Naive thymus-derived CD8-positive, alpha-beta T cell (primary cell): ENCODE measurements around the gene TBC1D25. TPM values are rescaled to one million over a fixed set of nuclear protein-coding genes. Genes with fewer than 3 reads are reported as not detected.
A peak's percentile ranks its signal among the peaks of the same experiment; 100 is the strongest.

Source experiments
- ATAC-seq, 2 donors: fragments of 150-1000 bp; cut with Tn5 transposase in 1 of 2; sonication (Bioruptor Pico), chemical (Tn5 transposase) in 1 of 2; 1 replicate in 1 of 2; 2 replicates in 1 of 2; pipeline ENCODE4 v1.10.0; 2021; ENCODE audit warnings: mild to moderate bottlenecking in 2 of 2, moderate library complexity in 2 of 2
- POLR2A ChIA-PET: fragments of 350-600 bp; sonication (Branson Sonifier 250); formaldehyde crosslinking; loops from one replicate; lab custom pipeline; 2021; ENCODE audit warnings: antibody characterized with exemption; lab: Charles Lee
- DNase-seq, 10 donors: peaks; one replicate each; pipeline versions ENCODE4 v3.0.0 to v3.0.0-alpha.2; 2020 to 2022
- H3K27ac Mint-ChIP-seq, 10 donors: one replicate each; pipeline ENCODE4 v1.8.0; 2020 to 2022; ENCODE audit warnings: mild to moderate bottlenecking in 10 of 10, mixed read lengths in 10 of 10, moderate library complexity in 4 of 10, inconsistent platforms in 1 of 10
- H3K27me3 Mint-ChIP-seq, 5 donors: one replicate each; pipeline ENCODE4 v1.8.0; 2021 to 2022; ENCODE audit warnings: mixed read lengths in 5 of 5
- H3K36me3 Mint-ChIP-seq, 3 donors: one replicate each; pipeline ENCODE4 v1.8.0; 2020 to 2022; ENCODE audit warnings: mixed read lengths in 3 of 3, mild to moderate bottlenecking in 2 of 3, inconsistent platforms in 1 of 3
- H3K4me1 Mint-ChIP-seq, 4 donors: one replicate each; pipeline ENCODE4 v1.8.0; 2021 to 2022; ENCODE audit warnings: mixed read lengths in 4 of 4
- H3K4me3 Mint-ChIP-seq, 10 donors: one replicate each; pipeline ENCODE4 v1.8.0; 2020 to 2022; ENCODE audit warnings: mild to moderate bottlenecking in 10 of 10, mixed read lengths in 10 of 10, moderate library complexity in 6 of 10, inconsistent platforms in 1 of 10
- H3K9me3 Mint-ChIP-seq, 9 donors: one replicate each; pipeline ENCODE4 v1.8.0; 2020 to 2022; ENCODE audit warnings: mixed read lengths in 9 of 9, mild to moderate bottlenecking in 3 of 9, inconsistent platforms in 1 of 9, moderate library complexity in 1 of 9
- polyA plus RNA-seq, 3 donors: library from polyadenylated mRNA; unstranded; fragments of 300-500 nt; fragmentation: Illumina TruSeq; gene quantifications; one replicate each; pipeline ENCODE4 v1.2.3, GENCODE V29; 2021
- total RNA-seq, 8 experiments: library from RNA in 2 of 8; stranded (reverse) in 2 of 8; gene quantifications; one replicate each; pipeline ENCODE4 v1.2.3 and lab custom pipeline; 2021 to 2026

Gene TBC1D25
- total RNA-seq (10 to 100 TPM; 24.4 to 25.9 TPM), polyA plus RNA-seq (10 to 100 TPM; 14.3 to 19.3 (median 18.0) TPM), total RNA-seq (lab: John Stamatoyannopoulos, UW) (17.1 to 27.7 (median 22.6) reads per million in 6 experiments)

- no peaks in the 10 kb centered on the region for H3K27me3 Mint-ChIP-seq
- H3K4me1 Mint-ChIP-seq, result peaks cover 12 to 23% (median 20%) of the 10 kb centered on the region in 4 donors
- peak within 1 kb of the TSS; percentile 84 to 96 (median 87) for H3K4me3 Mint-ChIP-seq
- peak within 1 kb of the TSS; percentile 66 to 99 (median 96) for H3K27ac Mint-ChIP-seq
- DNase-seq (peak; percentile 80 to 99 (median 96)), ATAC-seq (peak; percentile 87 to 88)
- H3K36me3 Mint-ChIP-seq, result peaks cover 0 to 23% (median 0%) of the 10 kb centered on the region in 3 donors
- POLR2A ChIA-PET, result interaction anchor here (0.5 to 2.6 kb wide), 19 partner anchors 11 to 461 kb away, joined by 3 to 44 read pairs (median 4); partner anchors contain the start of genes EBP, FTSJ1, HDAC6 and OTUD5
- H3K9me3 Mint-ChIP-seq, result no peaks in the 10 kb centered on the region
These were observed at the start of gene TBC1D25 for GRCh38 chrX:48539345-48540027. TBC1D25 (plus strand) TSS chrX:48539714; CDS start chrX:48539798, 84 bp downstream.

GRCh38 chrX:48489892-48490291 lies 49.6 kb upstream of the TBC1D25 start:
- Mint-ChIP-seq H3K36me3 (peaks cover 0 to 6% (median 0%) of the 10 kb centered on the region in 3 donors), H3K4me1 (peaks cover 0 to 3% (median 0%) of the 10 kb centered on the region in 4 donors), H3K9me3 (no peaks in the 10 kb centered on the region), H3K27ac (no peak overlapping the region), H3K4me3 (no peak overlapping the region), H3K27me3 (no peaks in the 10 kb centered on the region)
- ATAC-seq, result no peak
- no peak for DNase-seq
- POLR2A ChIA-PET, result no interaction called here

GRCh38 chrX:48490661-48491060 lies 48.9 kb upstream of the TBC1D25 start:
- H3K27me3 Mint-ChIP-seq, result no peaks in the 10 kb centered on the region
- POLR2A ChIA-PET, result no interaction called here
- H3K4me1 Mint-ChIP-seq, result peaks cover 0 to 3% (median 0%) of the 10 kb centered on the region in 4 donors
- peaks cover 0 to 6% (median 0%) of the 10 kb centered on the region in 3 donors for H3K36me3 Mint-ChIP-seq
- ATAC-seq (no peak), DNase-seq (no peak)
- no peak overlapping the region for H3K4me3 Mint-ChIP-seq
- H3K27ac Mint-ChIP-seq, result no peak overlapping the region
- H3K9me3 Mint-ChIP-seq, result no peaks in the 10 kb centered on the region

GRCh38 chrX:48491809-48492208 lies 47.7 kb upstream of the TBC1D25 start:
- Mint-ChIP-seq H3K4me3 (no peak overlapping the region), H3K4me1 (peaks cover 0 to 3% (median 0%) of the 10 kb centered on the region in 4 donors), H3K9me3 (no peaks in the 10 kb centered on the region), H3K36me3 (peaks cover 0 to 2% (median 0%) of the 10 kb centered on the region in 3 donors), H3K27me3 (no peaks in the 10 kb centered on the region), H3K27ac (no peak overlapping the region)
- ATAC-seq (no peak), DNase-seq (no peak)
- POLR2A ChIA-PET, result no interaction called here

GRCh38 chrX:48492293-48492910 lies 47.1 kb upstream of the TBC1D25 start:
- no peaks in the 10 kb centered on the region for H3K9me3 Mint-ChIP-seq
- peaks cover 0 to 2% (median 0%) of the 10 kb centered on the region in 3 donors for H3K36me3 Mint-ChIP-seq
- no peak for ATAC-seq
- no peak for DNase-seq
- H3K27ac Mint-ChIP-seq, result no peak overlapping the region
- H3K4me1 Mint-ChIP-seq, result peaks cover 0 to under 1% (median 0%) of the 10 kb centered on the region in 4 donors
- no peaks in the 10 kb centered on the region for H3K27me3 Mint-ChIP-seq
- POLR2A ChIA-PET, result no interaction called here
- no peak overlapping the region for H3K4me3 Mint-ChIP-seq

- POLR2A ChIA-PET, result no interaction called here
- H3K36me3 Mint-ChIP-seq, result no peaks in the 10 kb centered on the region
These were observed 45.6 kb upstream of the TBC1D25 start for GRCh38 chrX:48493890-48494364.

GRCh38 chrX:48496660-48497059 lies 42.9 kb upstream of the TBC1D25 start:
- no peak for DNase-seq
- POLR2A ChIA-PET, result no interaction called here
- Mint-ChIP-seq H3K9me3 (no peaks in the 10 kb centered on the region), H3K27me3 (no peaks in the 10 kb centered on the region), H3K4me1 (no peaks in the 10 kb centered on the region), H3K4me3 (no peak overlapping the region), H3K27ac (no peak overlapping the region), H3K36me3 (no peaks in the 10 kb centered on the region)
- no peak for ATAC-seq

More at GRCh38 chrX:48493890-48494364, 45.6 kb upstream of the TBC1D25 start:
- Mint-ChIP-seq H3K27ac (no peak overlapping the region), H3K9me3 (no peaks in the 10 kb centered on the region), H3K27me3 (no peaks in the 10 kb centered on the region), H3K4me1 (no peaks in the 10 kb centered on the region), H3K4me3 (no peak overlapping the region)
- DNase-seq, result no peak
- no peak for ATAC-seq

GRCh38 chrX:48497871-48498270 lies 41.6 kb upstream of the TBC1D25 start:
- POLR2A ChIA-PET, result no interaction called here
- no peak overlapping the region for H3K27ac Mint-ChIP-seq
- no peaks in the 10 kb centered on the region for H3K9me3 Mint-ChIP-seq
- DNase-seq (no peak), ATAC-seq (no peak)
- no peaks in the 10 kb centered on the region for H3K4me1 Mint-ChIP-seq
- no peaks in the 10 kb centered on the region for H3K27me3 Mint-ChIP-seq
- H3K4me3 Mint-ChIP-seq, result no peak overlapping the region
- H3K36me3 Mint-ChIP-seq, result no peaks in the 10 kb centered on the region

- Mint-ChIP-seq H3K36me3 (no peaks in the 10 kb centered on the region), H3K9me3 (no peaks in the 10 kb centered on the region), H3K27me3 (no peaks in the 10 kb centered on the region), H3K4me3 (no peak overlapping the region), H3K4me1 (no peaks in the 10 kb centered on the region), H3K27ac (no peak overlapping the region)
- ATAC-seq (no peak), DNase-seq (no peak)
- POLR2A ChIA-PET, result no interaction called here
These were observed 41.1 kb upstream of the TBC1D25 start for GRCh38 chrX:48498374-48498809.

- no peak for ATAC-seq
- no peak overlapping the region for H3K27ac Mint-ChIP-seq
- no peak overlapping the region for H3K4me3 Mint-ChIP-seq
- no peaks in the 10 kb centered on the region for H3K36me3 Mint-ChIP-seq
- POLR2A ChIA-PET, result interaction anchor here (0.7 kb wide), 1 partner anchor 856 kb away, joined by 3 read pairs; no protein-coding TSS in a partner anchor
- no peaks in the 10 kb centered on the region for H3K9me3 Mint-ChIP-seq
- DNase-seq, result no peak
- peaks cover 0 to 9% (median 4%) of the 10 kb centered on the region in 4 donors for H3K4me1 Mint-ChIP-seq
- H3K27me3 Mint-ChIP-seq, result no peaks in the 10 kb centered on the region
These were observed 35.3 kb upstream of the TBC1D25 start for GRCh38 chrX:48504261-48504660.

GRCh38 chrX:48505481-48505880 lies 34.0 kb upstream of the TBC1D25 start:
- Mint-ChIP-seq H3K36me3 (no peaks in the 10 kb centered on the region), H3K4me3 (no peak overlapping the region), H3K27ac (no peak overlapping the region), H3K27me3 (no peaks in the 10 kb centered on the region), H3K9me3 (no peaks in the 10 kb centered on the region), H3K4me1 (peaks cover 5 to 16% (median 13%) of the 10 kb centered on the region in 4 donors)
- POLR2A ChIA-PET, result no interaction called here
- DNase-seq, result no peak
- ATAC-seq, result no peak

- Mint-ChIP-seq H3K27ac (peak overlapping the region in 3 of 10 donors; percentile 11 to 73 (median 60)), H3K27me3 (no peaks in the 10 kb centered on the region), H3K4me1 (peaks cover 13 to 28% (median 22%) of the 10 kb centered on the region in 4 donors), H3K9me3 (no peaks in the 10 kb centered on the region), H3K36me3 (no peaks in the 10 kb centered on the region), H3K4me3 (peak overlapping the region in 6 of 10 donors; percentile 8 to 84 (median 59))
- ATAC-seq, result no peak
- DNase-seq, result no peak
- POLR2A ChIA-PET, result interaction anchor here (0.6 to 1.4 kb wide), 2 partner anchors 26 to 35 kb away, joined by 3 to 5 read pairs; no protein-coding TSS in a partner anchor
These were observed 32.3 kb upstream of the TBC1D25 start for GRCh38 chrX:48507246-48507645.
